Stimulated activated CD8-positive, alpha-beta memory T cell treated with anti-CD3 and anti-CD28 coated beads, Interleukin-4, amount 100 ng/mL, for 1 hour (primary cell): ENCODE results near the gene KRT1.

ENCODE experiments used
- DNase-seq, 2 donors: peaks; one replicate each; pipeline ENCODE4 v3.0.0-alpha.2; 2020; ENCODE audit warnings: low read depth in 2 of 2, low spot score in 1 of 2

The KRT1 gene

GRCh38 chr12:52643233-52644077 is 36.8 kb downstream of the KRT1 start:
- DNase-seq, result no peak

GRCh38 chr12:52641468-52641867 is 38.7 kb downstream of the KRT1 start:
- no peak for DNase-seq

GRCh38 chr12:52637299-52637698 is 42.9 kb downstream of the KRT1 start:
- DNase-seq, result no peak

- DNase-seq, result no peak
Measured at GRCh38 chr12:52636592-52637258, 43.5 kb downstream of the KRT1 start.

- no peak for DNase-seq
Measured at GRCh38 chr12:52636189-52636588, 44.0 kb downstream of the KRT1 start.

GRCh38 chr12:52634266-52635056 is 45.7 kb downstream of the KRT1 start:
- no peak for DNase-seq

- no peak for DNase-seq
Measured at GRCh38 chr12:52633383-52633782, 46.8 kb downstream of the KRT1 start.

GRCh38 chr12:52632656-52633055 is 47.6 kb downstream of the KRT1 start:
- DNase-seq, result no peak

- no peak for DNase-seq
Measured at GRCh38 chr12:52631676-52632459, 48.3 kb downstream of the KRT1 start.

GRCh38 chr12:52631264-52631663 is 48.9 kb downstream of the KRT1 start:
- DNase-seq, result no peak

- DNase-seq, result no peak
Measured at GRCh38 chr12:52630599-52631200, 49.5 kb downstream of the KRT1 start.

GRCh38 chr12:52630008-52630500 is 50.2 kb downstream of the KRT1 start:
- DNase-seq, result no peak

GRCh38 chr12:52629281-52630007 is 50.8 kb downstream of the KRT1 start:
- DNase-seq, result no peak

- no peak for DNase-seq
Measured at GRCh38 chr12:52628841-52629240, 51.4 kb downstream of the KRT1 start.

- no peak for DNase-seq
Measured at GRCh38 chr12:52628111-52628507, 52.1 kb downstream of the KRT1 start.

GRCh38 chr12:52627395-52628110 is 52.7 kb downstream of the KRT1 start:
- no peak for DNase-seq
